B cell (primary cell): ENCODE measurements around the gene CDYL2. TPM values are rescaled to one million over a fixed set of nuclear protein-coding genes. Genes with fewer than 3 reads are reported as not detected.

Source experiments
- ATAC-seq: fragments of 200-7000 bp; cut with Tn5 transposase; one replicate; pipeline ENCODE4 v1.10.0; 2021; ENCODE audit warnings: low read depth, mild to moderate bottlenecking, moderate number of reproducible peaks, moderate library complexity
- CTCF ChIA-PET: fragments of 350-600 bp; sonication (Branson Sonifier 250); formaldehyde crosslinking; loops from one replicate; lab custom pipeline; 2021; ENCODE audit warnings: antibody characterized with exemption, inconsistent platforms; lab: Charles Lee
- POLR2A ChIA-PET: fragments of 350-600 bp; sonication (Branson Sonifier 250); formaldehyde crosslinking; loops from one replicate; lab custom pipeline; 2021; ENCODE audit warnings: antibody characterized with exemption; lab: Charles Lee
- DNase-seq: peaks from one replicate; pipeline ENCODE4 v3.0.0; 2013
- H2AFZ ChIP-seq: 2 replicates; pipeline ENCODE4 v1.6.1; 2012; ENCODE audit warnings: mild to moderate bottlenecking, low read depth, low read length; ENCODE audit not compliant: insufficient read depth, poor library complexity, severe bottlenecking
- H3K27ac ChIP-seq, 2 donors: 1 replicate in 1 of 2; 2 replicates in 1 of 2; pipeline ENCODE4 v1.5.1; 2012 to 2013; ENCODE audit warnings: low read length in 2 of 2, mild to moderate bottlenecking in 2 of 2, moderate library complexity in 1 of 2
- H3K27me3 ChIP-seq, 4 experiments: fragments of 200-600 bp in 1 of 4; sonication (generic) in 1 of 4; replicated peaks in 1 of 4; 1 replicate in 2 of 4; 2 replicates in 2 of 4; pipeline versions ENCODE4 v1.6.1 to v1.7.0; 2013 to 2016; ENCODE audit warnings: low read length in 3 of 4, mild to moderate bottlenecking in 2 of 4, mixed read lengths in 1 of 4, moderate library complexity in 1 of 4; ENCODE audit not compliant: insufficient read depth in 4 of 4, control insufficient read depth in 3 of 4; ENCODE audit errors: control extremely low read depth in 1 of 4
- H3K36me3 ChIP-seq, 2 experiments: replicated peaks in 1 of 2; 1 replicate in 1 of 2; 2 replicates in 1 of 2; pipeline versions ENCODE4 v1.6.1 to v1.7.1; 2013; ENCODE audit warnings: low read length in 1 of 2; ENCODE audit not compliant: insufficient read depth in 2 of 2, control insufficient read depth in 1 of 2; ENCODE audit errors: control extremely low read depth in 1 of 2, extremely low read depth in 1 of 2
- H3K4me1 ChIP-seq, 2 donors: fragments of 200-600 bp in 1 of 2; sonication (generic) in 1 of 2; 1 replicate in 1 of 2; 2 replicates in 1 of 2; pipeline versions ENCODE4 v1.5.1 to v1.6.1; 2013 to 2017; ENCODE audit warnings: low read length in 2 of 2; ENCODE audit not compliant: control insufficient read depth in 2 of 2, insufficient read depth in 2 of 2
- H3K4me2 ChIP-seq: replicated peaks from 2 replicates; pipeline ENCODE3; 2012; ENCODE audit warnings: mild to moderate bottlenecking, low read depth, low read length; ENCODE audit not compliant: poor library complexity, severe bottlenecking
- H3K4me3 ChIP-seq, 5 experiments: fragments of 200-600 bp in 1 of 5; sonication (generic) in 1 of 5; 1 replicate in 3 of 5; 2 replicates in 2 of 5; pipeline versions ENCODE4 v1.5.1 to v1.7.0; 2011 to 2016; ENCODE audit warnings: low read length in 4 of 5, mild to moderate bottlenecking in 4 of 5, low read depth in 2 of 5, control low read depth in 1 of 5, moderate library complexity in 1 of 5; ENCODE audit not compliant: insufficient read depth in 1 of 5; ENCODE audit errors: control extremely low read depth in 1 of 5, extremely low read depth in 1 of 5
- H3K79me2 ChIP-seq: fragments of 200-600 bp; sonication (generic); one replicate; pipeline ENCODE4 v1.6.0; 2016; ENCODE audit warnings: low read length; ENCODE audit not compliant: control insufficient read depth, insufficient read depth
- H3K9ac ChIP-seq: fragments of 200-600 bp; sonication (generic); 2 replicates; pipeline ENCODE4 v1.6.1; 2017; ENCODE audit warnings: mild to moderate bottlenecking, low read length, moderate library complexity
- H3K9me3 ChIP-seq, 3 donors: one replicate each; pipeline versions ENCODE4 v1.6.1 to v1.7.1; 2013; ENCODE audit warnings: low read length in 2 of 3; ENCODE audit not compliant: control insufficient read depth in 2 of 3, insufficient read depth in 1 of 3; ENCODE audit errors: control extremely low read depth in 1 of 3
- H4K20me1 ChIP-seq: 2 replicates; pipeline ENCODE4 v1.6.0; 2012; ENCODE audit warnings: mild to moderate bottlenecking, low read length; ENCODE audit not compliant: insufficient read depth, control insufficient read depth, poor library complexity, severe bottlenecking
- H3K27ac Mint-ChIP-seq: one replicate; pipeline ENCODE4 v1.8.0; 2021; ENCODE audit warnings: mixed read lengths
- H3K27me3 Mint-ChIP-seq: one replicate; pipeline ENCODE4 v1.8.0; 2021; ENCODE audit warnings: mixed read lengths
- H3K4me1 Mint-ChIP-seq: one replicate; pipeline ENCODE4 v1.8.0; 2021; ENCODE audit warnings: mixed read lengths
- H3K4me3 Mint-ChIP-seq: one replicate; pipeline ENCODE4 v1.8.0; 2021; ENCODE audit warnings: mixed read lengths
- H3K9me3 Mint-ChIP-seq: one replicate; pipeline ENCODE4 v1.8.0; 2022; ENCODE audit warnings: mixed read lengths; ENCODE audit not compliant: insufficient read depth
- CTCF ChIP-seq: fragments of 200-600 bp; IDR thresholded peaks from one replicate; pipeline ENCODE4 v1.8.0; 2022; ENCODE audit warnings: antibody characterized with exemption, mild to moderate bottlenecking
- EZH2 ChIP-seq: IDR thresholded peaks from 2 replicates; pipeline ENCODE4 v1.6.1; 2012; ENCODE audit warnings: borderline replicate concordance, low read depth, mild to moderate bottlenecking, moderate library complexity, low read length; ENCODE audit not compliant: insufficient read depth, poor library complexity, severe bottlenecking
- WGBS: methylation state at CpG from one replicate; pipeline ENCODE4 v1.1.5; 2013; ENCODE audit warnings: missing lambda C conversion rate; ENCODE audit not compliant: insufficient coverage; 5-methylcytosine and 5-hydroxymethylcytosine counted together
- intact Hi-C: fragments of 100-400 bp; cut with micrococcal nuclease; formaldehyde crosslinking; loops from one replicate; pipeline ENCODE4 v1.10.0; 2022
- polyA minus RNA-seq: library from RNA; depleted of rRNA, polyadenylated mRNA; stranded (reverse); fragments of >200 nt; gene quantifications from 2 replicates; pipeline ENCODE4 v1.2.3, GENCODE V29; 2012
- polyA plus RNA-seq: library from polyadenylated mRNA; depleted of rRNA; stranded (reverse); fragments of >200 nt; gene quantifications from 2 replicates; pipeline ENCODE4 v1.2.3, GENCODE V29; 2012
- total RNA-seq, 2 donors: library from RNA; stranded (reverse); fragments of 120-200 nt in 1 of 2; gene quantifications; 1 replicate in 1 of 2; 2 replicates in 1 of 2; pipeline versions ENCODE4 v1.2.3 to v1.2.4, GENCODE V29; 2013 to 2022

Gene CDYL2
- total RNA-seq = 5.5 and 6.6 TPM in 2 replicates
- total RNA-seq (2013) = 3.4 TPM
- polyA plus RNA-seq = 0.59 and 0.66 TPM in 2 replicates
- polyA minus RNA-seq = 1.00 and 1.0 TPM in 2 replicates

GRCh38 chr16:80804526-80805383 is at the start of gene CDYL2:
CDYL2 (minus strand) TSS chr16:80804598; CDS start chr16:80804173, 425 bp downstream.
- POLR2A ChIA-PET = no interaction called here
- Histone ChIP-seq H4K20me1 (no peaks in the 10 kb centered on the region), H3K36me3 (no peaks in the 10 kb centered on the region), H2AFZ (peak within 1 kb of the TSS; percentile 69), H3K27ac (no peak within 1 kb of the TSS), H3K4me1 (peaks cover 5 to 6% of the 10 kb centered on the region in 2 donors), H3K79me2 (no peaks in the 10 kb centered on the region), H3K4me3 (peak within 1 kb of the TSS in 4 of 5 experiments; percentile 41 to 66 (median 57)), H3K27me3 (peaks cover 0 to 31% (median 10%) of the 10 kb centered on the region in 4 experiments), H3K9me3 (no peaks in the 10 kb centered on the region), H3K4me2 (peak within 1 kb of the TSS; percentile 72), H3K9ac (peak within 1 kb of the TSS; percentile 56)
- Mint-ChIP-seq H3K4me3 (peak within 1 kb of the TSS; percentile 97), H3K27ac (peak within 1 kb of the TSS; percentile 82), H3K27me3 (peaks cover 12% of the 10 kb centered on the region), H3K9me3 (no peaks in the 10 kb centered on the region), H3K4me1 (peaks cover 7% of the 10 kb centered on the region)
- ATAC-seq = peak; percentile 84
- CTCF ChIA-PET = no interaction called here
- DNase-seq = peak; percentile 10
- WGBS = 2% methylated on average over 48 of the region's 63 CpGs
- intact Hi-C loops = loop anchor here (5.0 kb wide), 1 partner anchor 262 kb away; the partner anchor contains the start of gene DYNLRB2
- TF ChIP-seq CTCF = no peak
- no peak for TF ChIP-seq EZH2
